ACHN (cell line): Measurements from ENCODE around the gene TUBGCP6.

Source experiments
- DNase-seq: peaks from one replicate; pipeline ENCODE4 v3.0.0-alpha.2; 2015
- in situ Hi-C: cut with HindIII; loops from 2 replicates; pipeline ENCODE4 v1.10.0; 2017; ENCODE audit warnings: low sequenced_read_pairs, low pct_ligation_motif_present, low pct_unique_long_range_greater_than_20kb

TUBGCP6 gene

GRCh38 chr22:50255607-50256006 lies 10.8 kb upstream of the TUBGCP6 start:
- DNase-seq, result no peak
- in situ Hi-C loops, result no loop called here

- DNase-seq, result no peak
- in situ Hi-C loops, result no loop called here
Measured at GRCh38 chr22:50255099-50255498, 10.3 kb upstream of the TUBGCP6 start.

- no peak for DNase-seq
- in situ Hi-C loops, result no loop called here
Measured at GRCh38 chr22:50253941-50254340, 9.1 kb upstream of the TUBGCP6 start.

- in situ Hi-C loops, result no loop called here
- no peak for DNase-seq
Measured at GRCh38 chr22:50253046-50253915, 8.5 kb upstream of the TUBGCP6 start.

GRCh38 chr22:50252082-50253045 lies 7.5 kb upstream of the TUBGCP6 start:
- in situ Hi-C loops, result no loop called here

GRCh38 chr22:50251477-50252081 lies 6.8 kb upstream of the TUBGCP6 start:
- no peak for DNase-seq
- in situ Hi-C loops, result no loop called here

More at GRCh38 chr22:50252082-50253045, 7.5 kb upstream of the TUBGCP6 start:
- DNase-seq, result peak; percentile 65

- peak; percentile 83 for DNase-seq
- in situ Hi-C loops, result no loop called here
Measured at GRCh38 chr22:50250555-50251476, 6.0 kb upstream of the TUBGCP6 start, which contains the start of gene HDAC10. TSS of gene HDAC10 (minus strand) at chr22:50251265. CDS start at chr22:50251032, 233 bp downstream.

- in situ Hi-C loops, result no loop called here
- no peak for DNase-seq
Measured at GRCh38 chr22:50250249-50250554, 5.4 kb upstream of the TUBGCP6 start.

GRCh38 chr22:50249341-50250248 lies 4.8 kb upstream of the TUBGCP6 start:
- no peak for DNase-seq
- in situ Hi-C loops, result no loop called here

- in situ Hi-C loops, result no loop called here
Measured at GRCh38 chr22:50248196-50249081, 3.6 kb upstream of the TUBGCP6 start.

GRCh38 chr22:50247748-50248147 lies 2.9 kb upstream of the TUBGCP6 start:
- in situ Hi-C loops, result no loop called here
- DNase-seq, result no peak

More at GRCh38 chr22:50248196-50249081, 3.6 kb upstream of the TUBGCP6 start:
- no peak for DNase-seq

- DNase-seq, result no peak
- in situ Hi-C loops, result no loop called here
Measured at GRCh38 chr22:50246242-50247175, 1.7 kb upstream of the TUBGCP6 start.

GRCh38 chr22:50245214-50246072 lies 620 bp upstream of the TUBGCP6 start:
- no peak for DNase-seq
- in situ Hi-C loops, result no loop called here

GRCh38 chr22:50243685-50244419 lies 971 bp downstream of the TUBGCP6 start:
- in situ Hi-C loops, result no loop called here

More at GRCh38 chr22:50243685-50244419, 971 bp downstream of the TUBGCP6 start:
- DNase-seq, result no peak
